Psoas muscle (tissue), 8 donors: ENCODE measurements around the gene DEFB128. TPM values are rescaled to one million over a fixed set of nuclear protein-coding genes. Genes with fewer than 3 reads are reported as not detected.

Experiments used
- ATAC-seq, 4 donors: fragments of 200-7000 bp; cut with Tn5 transposase; one replicate each; pipeline ENCODE4 v1.9.1; 2020; ENCODE audit warnings: moderate library complexity in 3 of 4, mild to moderate bottlenecking in 2 of 4
- DNase-seq, 2 donors: peaks; one replicate each; pipeline ENCODE4 v3.0.0-alpha.2; 2020
- H3K27ac ChIP-seq: fragments of 200-600 bp; one replicate; pipeline ENCODE4 v1.8.0; 2022
- H3K27me3 ChIP-seq, 3 donors: fragments of 200-600 bp in 1 of 3; one replicate each; pipeline versions ENCODE4 v1.6.1 to v1.8.0; 2013 to 2022; ENCODE audit warnings: low read length in 2 of 3, mild to moderate bottlenecking in 2 of 3, moderate library complexity in 1 of 3; ENCODE audit not compliant: insufficient read depth in 3 of 3
- H3K36me3 ChIP-seq, 2 donors: fragments of 200-600 bp in 1 of 2; one replicate each; pipeline versions ENCODE4 v1.6.1 to v1.8.0; 2013 to 2022; ENCODE audit warnings: low read depth in 1 of 2, mild to moderate bottlenecking in 1 of 2, moderate library complexity in 1 of 2; ENCODE audit not compliant: insufficient read depth in 1 of 2
- H3K4me1 ChIP-seq: fragments of 200-600 bp; one replicate; pipeline ENCODE4 v1.8.0; 2022
- H3K4me3 ChIP-seq: fragments of 200-600 bp; one replicate; pipeline ENCODE4 v1.8.0; 2022; ENCODE audit warnings: mild to moderate bottlenecking
- H3K9me3 ChIP-seq: fragments of 200-600 bp; one replicate; pipeline ENCODE4 v1.8.0; 2022
- WGBS, 3 donors: extraction: QIAGEN DNeasy Blood & Tissue Kit; methylation state at CpG; one replicate each; pipeline versions ENCODE4 v1.1.6 to v1.1.7; 2013; 5-methylcytosine and 5-hydroxymethylcytosine counted together
- intact Hi-C, 2 donors: fragments of 100-400 bp; cut with DNase I; formaldehyde crosslinking; loops; one replicate each; pipeline versions ENCODE4 v1.11.0 to v1.14.2; 2022
- polyA plus RNA-seq, 3 donors: library from polyadenylated mRNA; stranded (reverse); fragments of 200-250 nt; gene quantifications; one replicate each; pipeline ENCODE4 v1.2.3, GENCODE V29; 2013
- total RNA-seq, 4 donors: library from RNA; stranded (reverse); fragmentation: NEBNext Ultra II Directional in 2 of 4; extraction: Animal tissue kit (Norgen Biotek cat#: 25700) in 2 of 4; gene quantifications; one replicate each; pipeline versions ENCODE4 v1.2.1 to v1.2.4, GENCODE V29; 2021 to 2023
- TF ChIP-seq, protein P1 (sequence below): fragments of 200-600 bp; IDR thresholded peaks from one replicate; pipeline ENCODE4 v1.8.0; 2022; ENCODE audit warnings: antibody characterized with exemption
- donor health status: healthy with polysubstance abuse.
- donor health status: DM: no; HTN: no; CAD: no; lungs with moderate emphysema.
- donor health status: Bipolar disorder and iron deficiency.
- donor health status: healthy.
- donor health status: DM: yes; HTN: yes; CAD: no.
- donor health status: DM: no; HTN: no; CAD: no.
- donor health status: DM: no; HTN: no; CAD: no.
- donor health status: DM: yes; HTN: yes; CAD: no.

The DEFB128 gene
- total and polyA plus RNA-seq, 7 donors = not detected

DNA sequence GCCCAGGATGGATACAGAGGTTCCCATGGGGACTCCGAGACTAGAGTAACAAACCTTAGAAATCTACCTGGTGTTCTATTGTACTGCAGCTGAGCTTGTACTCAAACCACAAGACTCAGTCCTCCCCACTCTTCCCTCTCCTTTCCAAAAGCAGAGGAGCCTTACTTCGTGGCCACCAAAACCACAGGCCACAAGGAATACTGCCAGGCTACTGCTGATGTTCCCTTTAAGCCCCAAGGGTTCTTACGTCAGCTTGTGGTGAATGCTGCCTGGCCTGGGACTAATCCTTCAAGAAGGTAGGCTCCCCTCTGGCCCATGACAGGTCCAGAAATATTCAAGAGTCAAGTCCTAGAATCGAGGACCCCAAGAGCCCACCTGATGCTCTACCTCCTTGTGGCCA lies 10.5 kb upstream of the DEFB128 start:
- intact Hi-C loops = no loop called here
- ATAC-seq = no peak
- TF ChIP-seq, protein P1, sequence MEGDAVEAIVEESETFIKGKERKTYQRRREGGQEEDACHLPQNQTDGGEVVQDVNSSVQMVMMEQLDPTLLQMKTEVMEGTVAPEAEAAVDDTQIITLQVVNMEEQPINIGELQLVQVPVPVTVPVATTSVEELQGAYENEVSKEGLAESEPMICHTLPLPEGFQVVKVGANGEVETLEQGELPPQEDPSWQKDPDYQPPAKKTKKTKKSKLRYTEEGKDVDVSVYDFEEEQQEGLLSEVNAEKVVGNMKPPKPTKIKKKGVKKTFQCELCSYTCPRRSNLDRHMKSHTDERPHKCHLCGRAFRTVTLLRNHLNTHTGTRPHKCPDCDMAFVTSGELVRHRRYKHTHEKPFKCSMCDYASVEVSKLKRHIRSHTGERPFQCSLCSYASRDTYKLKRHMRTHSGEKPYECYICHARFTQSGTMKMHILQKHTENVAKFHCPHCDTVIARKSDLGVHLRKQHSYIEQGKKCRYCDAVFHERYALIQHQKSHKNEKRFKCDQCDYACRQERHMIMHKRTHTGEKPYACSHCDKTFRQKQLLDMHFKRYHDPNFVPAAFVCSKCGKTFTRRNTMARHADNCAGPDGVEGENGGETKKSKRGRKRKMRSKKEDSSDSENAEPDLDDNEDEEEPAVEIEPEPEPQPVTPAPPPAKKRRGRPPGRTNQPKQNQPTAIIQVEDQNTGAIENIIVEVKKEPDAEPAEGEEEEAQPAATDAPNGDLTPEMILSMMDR = no peak

DNA sequence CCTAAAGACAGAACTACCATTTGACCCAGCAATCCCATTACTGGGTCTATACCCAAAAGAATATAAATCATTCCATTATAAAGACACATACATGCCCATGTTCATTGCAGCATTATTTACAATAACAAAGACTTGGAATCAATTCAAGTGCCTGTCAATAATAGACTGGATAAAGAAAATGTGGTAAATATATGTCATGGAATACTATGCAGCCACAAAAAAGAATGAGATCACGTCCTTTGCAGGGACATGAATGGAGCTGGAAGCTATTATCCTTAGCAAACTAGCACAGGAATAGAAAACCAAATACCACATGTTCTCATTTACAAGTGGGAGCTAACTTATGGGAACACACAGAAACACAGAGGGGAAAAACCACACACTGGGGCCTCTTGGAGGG lies 8.7 kb upstream of the DEFB128 start:
- no peak overlapping the region for H3K4me3 ChIP-seq
- no peaks in the 10 kb centered on the region for H3K36me3 ChIP-seq
- peaks cover 0 to 3% (median 3%) of the 10 kb centered on the region in 3 donors for H3K27me3 ChIP-seq
- no peaks in the 10 kb centered on the region for H3K4me1 ChIP-seq
- ATAC-seq (no peak), DNase-seq (no peak)
- TF ChIP-seq, protein P1 = no peak
- no peak overlapping the region for H3K27ac ChIP-seq
- intact Hi-C loops = no loop called here
- no peaks in the 10 kb centered on the region for H3K9me3 ChIP-seq
- 77 to 85% (median 79%) methylated on average over 1 of the region's 1 CpG for whole genome bisulfite sequencing, 3 donors

More for the DNA sequence above, 10.5 kb upstream of the DEFB128 start:
- no peak for DNase-seq
- Histone ChIP-seq H3K27ac (no peak overlapping the region), H3K27me3 (peaks cover 0 to 3% (median 3%) of the 10 kb centered on the region in 3 donors), H3K36me3 (no peaks in the 10 kb centered on the region), H3K4me1 (no peaks in the 10 kb centered on the region), H3K9me3 (no peaks in the 10 kb centered on the region), H3K4me3 (no peak overlapping the region)
- WGBS, 3 donors = 62 to 63% (median 62%) methylated on average over 4 of the region's 4 CpGs

DNA sequence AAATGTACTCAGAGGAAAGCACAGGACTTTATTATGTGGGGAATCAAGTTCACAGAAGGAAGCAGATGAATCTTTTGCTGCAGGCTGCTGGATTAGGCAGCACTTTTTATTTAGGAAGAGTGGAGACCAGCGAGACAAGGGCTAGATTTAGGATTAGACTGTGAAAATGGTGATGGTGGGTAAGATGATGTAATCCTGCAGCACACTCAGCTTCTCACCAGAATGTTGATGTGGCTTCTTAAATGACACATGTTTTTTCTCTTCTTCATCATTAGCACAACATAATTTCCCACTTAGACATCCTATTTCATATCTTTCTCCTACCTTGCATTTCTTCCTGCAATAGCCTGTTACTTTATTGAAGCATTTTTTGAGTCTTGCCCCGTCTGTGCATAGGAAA lies 1.8 kb downstream of the DEFB128 start:
- Histone ChIP-seq H3K9me3 (no peaks in the 10 kb centered on the region), H3K4me1 (no peaks in the 10 kb centered on the region), H3K27me3 (peaks cover 0 to 2% (median 0%) of the 10 kb centered on the region in 3 donors), H3K27ac (no peak overlapping the region), H3K36me3 (no peaks in the 10 kb centered on the region), H3K4me3 (no peak overlapping the region)
- intact Hi-C loops = no loop called here
- WGBS, 3 donors = 50 to 60% (median 53%) methylated on average over 2 of the region's 2 CpGs
- ATAC-seq = no peak
- TF ChIP-seq, protein P1 = no peak
- DNase-seq = no peak

DNA sequence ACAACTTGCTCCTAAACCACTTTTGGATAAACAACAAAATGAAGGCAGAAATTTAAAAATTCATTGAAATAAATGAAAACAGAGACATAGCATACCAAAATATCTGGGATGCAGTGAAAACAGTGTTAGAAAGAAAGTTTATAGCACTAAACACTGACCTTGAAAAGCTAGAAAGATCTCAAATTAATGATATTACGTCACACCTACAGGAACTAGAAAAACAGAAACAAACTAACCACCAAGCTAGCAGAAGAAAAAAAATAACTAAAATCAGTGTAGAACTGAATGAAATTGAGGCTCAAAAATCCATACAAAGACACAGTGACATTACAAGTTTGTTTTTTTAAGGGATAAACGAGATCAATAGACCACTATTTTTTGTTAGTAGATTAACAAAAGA lies 5.2 kb downstream of the DEFB128 start:
- no peak for ATAC-seq
- H3K4me1 ChIP-seq = no peaks in the 10 kb centered on the region
- no peaks in the 10 kb centered on the region for H3K36me3 ChIP-seq
- no peak overlapping the region for H3K4me3 ChIP-seq
- no peak for DNase-seq
- H3K27ac ChIP-seq = no peak overlapping the region
- 49 to 55% (median 51%) methylated on average over 2 of the region's 2 CpGs for WGBS, 3 donors
- TF ChIP-seq, protein P1 = no peak
- no peaks in the 10 kb centered on the region for H3K9me3 ChIP-seq
- intact Hi-C loops = no loop called here
- peaks cover 0 to 10% (median 2%) of the 10 kb centered on the region in 3 donors for H3K27me3 ChIP-seq

DNA sequence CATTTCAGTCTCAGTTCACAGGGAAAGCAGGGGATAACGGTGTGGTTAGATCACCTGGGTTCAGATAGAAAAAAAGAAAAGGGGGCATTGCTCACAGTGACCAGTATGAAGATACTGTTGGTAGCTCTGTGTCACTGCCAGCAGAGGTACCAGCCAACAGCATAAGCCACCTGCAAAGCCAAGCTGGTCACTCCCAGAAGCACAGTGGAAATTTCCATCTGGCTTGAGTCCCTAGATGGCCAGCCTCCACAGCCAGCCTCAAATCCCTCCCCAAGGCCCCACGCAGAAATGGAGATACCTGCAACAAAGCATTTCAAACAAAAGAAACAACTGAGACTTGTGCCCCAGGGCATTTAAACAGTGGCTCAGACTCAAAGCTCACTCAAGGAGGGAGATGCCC lies 20.6 kb downstream of the DEFB128 start:
- intact Hi-C loops = no loop called here
- TF ChIP-seq, protein P1 = no peak
- Histone ChIP-seq H3K27me3 (no peaks in the 10 kb centered on the region), H3K4me1 (no peaks in the 10 kb centered on the region), H3K9me3 (no peaks in the 10 kb centered on the region), H3K4me3 (no peak overlapping the region), H3K36me3 (no peaks in the 10 kb centered on the region), H3K27ac (no peak overlapping the region)
- WGBS, 3 donors = 66 to 78% (median 72%) methylated on average over 2 of the region's 2 CpGs
- ATAC-seq = no peak
- DNase-seq = no peak
